Suprapubic skin (tissue), 4 donors: ENCODE measurements around the gene MFAP5.

Source experiments
- CTCF ChIP-seq, 2 donors: fragments of 200-600 bp in 1 of 2; fragments of 450-650 bp in 1 of 2; sonication (generic) in 1 of 2; IDR thresholded peaks; one replicate each; pipeline ENCODE4 v1.5.1; 2016 to 2019; ENCODE audit warnings: antibody characterized with exemption in 2 of 2, mild to moderate bottlenecking in 1 of 2, moderate library complexity in 1 of 2
- EP300 ChIP-seq: sonication (generic); formaldehyde crosslinking; IDR thresholded peaks from one replicate; pipeline ENCODE4 v1.6.1; 2017; ENCODE audit warnings: antibody characterized with exemption
- POLR2A ChIP-seq, 2 donors: fragments of 450-650 bp; IDR thresholded peaks; one replicate each; pipeline ENCODE4 v1.6.1; 2017; ENCODE audit warnings: antibody characterized with exemption in 2 of 2, mild to moderate bottlenecking in 2 of 2, moderate library complexity in 2 of 2
- POLR2AphosphoS5 ChIP-seq, 3 donors: sonication (generic); formaldehyde crosslinking; IDR thresholded peaks; one replicate each; pipeline ENCODE4 v1.6.1; 2017; ENCODE audit warnings: antibody characterized with exemption in 3 of 3

GRCh38 chr12:8667270-8667669 is 4.6 kb upstream of the MFAP5 start:
- no peak for TF ChIP-seq POLR2A (IDR thresholded peaks at IDR 0.05)
- TF ChIP-seq CTCF (IDR thresholded peaks at IDR 0.05), result no peak
- TF ChIP-seq POLR2AphosphoS5 (IDR thresholded peaks at IDR 0.05), result no peak
- no peak for TF ChIP-seq EP300
